Kidney (tissue), 14 donors: ENCODE data around the gene SFSWAP. TPM values are rescaled to one million over a fixed set of nuclear protein-coding genes. Genes with fewer than 3 reads are reported as not detected.

Experiments
- DNase-seq, 5 donors: peaks; one replicate each; pipeline ENCODE4 v3.0.0-alpha.2; 2013 to 2020
- FAIRE-seq: peaks from 2 replicates; lab custom pipeline; 2012; peaks lifted over from hg19 to GRCh38; lab: Jason Lieb, UNC
- H3K27ac ChIP-seq, 2 donors: one replicate each; pipeline ENCODE4 v1.7.0; 2013; ENCODE audit warnings: low read depth in 2 of 2, low read length in 2 of 2, inconsistent platforms in 1 of 2
- H3K27me3 ChIP-seq: one replicate; pipeline ENCODE4 v1.7.1; 2013; ENCODE audit warnings: low read length, inconsistent platforms; ENCODE audit not compliant: control insufficient read depth, insufficient read depth
- H3K36me3 ChIP-seq, 3 donors: one replicate each; pipeline versions ENCODE4 v1.7.0 to v1.7.1; 2013; ENCODE audit warnings: low read length in 3 of 3, control low read depth in 1 of 3, inconsistent platforms in 1 of 3; ENCODE audit not compliant: insufficient read depth in 3 of 3, control insufficient read depth in 2 of 3
- H3K4me1 ChIP-seq, 3 donors: one replicate each; pipeline versions ENCODE4 v1.7.0 to v1.7.1; 2013; ENCODE audit warnings: low read length in 3 of 3, inconsistent platforms in 1 of 3, low read depth in 1 of 3; ENCODE audit not compliant: control insufficient read depth in 2 of 3, insufficient read depth in 2 of 3
- H3K4me3 ChIP-seq, 3 donors: one replicate each; pipeline versions ENCODE4 v1.7.0 to v1.8.1; 2013; ENCODE audit warnings: low read length in 3 of 3, control low read depth in 1 of 3, inconsistent platforms in 1 of 3
- H3K9ac ChIP-seq, 3 donors: one replicate each; pipeline versions ENCODE4 v1.7.0 to v1.7.1; 2013; ENCODE audit warnings: low read length in 3 of 3, control low read depth in 1 of 3, inconsistent platforms in 1 of 3
- H3K9me3 ChIP-seq, 3 donors: one replicate each; pipeline versions ENCODE4 v1.7.0 to v1.7.1; 2013; ENCODE audit warnings: low read length in 3 of 3, control low read depth in 1 of 3, inconsistent platforms in 1 of 3; ENCODE audit not compliant: control insufficient read depth in 2 of 3, insufficient read depth in 1 of 3
- intact Hi-C: fragments of 100-400 bp; cut with DNase I; formaldehyde crosslinking; loops from one replicate; pipeline ENCODE4 v1.11.1; 2022
- polyA plus RNA-seq: library from polyadenylated mRNA; stranded (reverse); fragments of 350-450 nt; fragmentation: Illumina TruSeq; extraction: RNeasy Lipid Tissue Mini Kit (QIAGEN cat#74804); gene quantifications from one replicate; pipeline ENCODE4 v1.2.3, GENCODE V29; 2014; ENCODE audit warnings: low read depth, low replicate concordance; ENCODE audit not compliant: insufficient read depth
- total RNA-seq: library from RNA; stranded (reverse); fragmentation: NEBNext Ultra II Directional; extraction: Animal tissue kit (Norgen Biotek cat#: 25700); gene quantifications from one replicate; pipeline ENCODE4 v1.2.1, GENCODE V29; 2021
- TF ChIP-seq, protein P1 (sequence below): IDR thresholded peaks from 3 replicates; pipeline ENCODE4 v1.5.1; 2012; ENCODE audit warnings: mild to moderate bottlenecking, moderate library complexity, borderline replicate concordance; ENCODE audit not compliant: insufficient read depth; ENCODE audit errors: extremely low read depth
- donor health status: control.
- donor health status: control.
- donor health status: control.
- donor health status: control.
- donor health status: control.
- donor health status: DM: yes; HTN: yes; CAD: no.
- donor health status: Normal renal cell carcinoma (clear cell type).

SFSWAP gene
- total and polyA plus RNA-seq, 2 donors from 2014 or later: 13.9 to 46.2 TPM

DNA sequence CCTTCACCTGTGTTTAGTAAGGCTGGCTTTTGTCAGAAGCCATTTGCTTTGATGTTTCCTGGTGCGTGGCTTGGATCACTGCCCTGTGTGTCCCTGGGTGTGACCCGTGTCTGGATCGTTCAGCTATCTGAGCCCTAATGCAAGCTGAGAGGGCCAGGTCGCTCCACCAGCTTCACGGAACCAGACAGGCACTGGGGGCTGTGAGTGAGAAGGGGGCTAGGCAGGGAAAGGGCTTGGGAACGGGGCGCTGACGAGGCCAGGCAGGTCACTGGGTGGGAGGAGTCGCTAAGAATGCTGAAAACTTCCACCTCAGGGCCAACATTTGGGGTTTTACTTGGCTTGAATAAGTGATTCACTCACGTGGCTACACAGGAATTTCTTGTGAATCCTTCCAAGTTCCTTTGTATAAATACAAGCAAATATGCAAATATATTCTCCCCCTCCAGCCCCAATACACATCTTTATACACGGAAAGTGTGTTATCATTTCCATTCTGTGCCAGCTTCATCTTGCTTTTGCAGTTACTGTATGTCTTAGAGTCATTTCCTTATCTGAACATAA, 93.2 kb downstream of the SFSWAP start:
- no peaks in the 10 kb centered on the region for H3K27me3 ChIP-seq
- intact Hi-C loops: no loop called here
- H3K9ac ChIP-seq: no peak overlapping the region
- H3K36me3 ChIP-seq: peaks cover 0 to 3% (median 0%) of the 10 kb centered on the region in 3 donors
- TF ChIP-seq, protein P1, sequence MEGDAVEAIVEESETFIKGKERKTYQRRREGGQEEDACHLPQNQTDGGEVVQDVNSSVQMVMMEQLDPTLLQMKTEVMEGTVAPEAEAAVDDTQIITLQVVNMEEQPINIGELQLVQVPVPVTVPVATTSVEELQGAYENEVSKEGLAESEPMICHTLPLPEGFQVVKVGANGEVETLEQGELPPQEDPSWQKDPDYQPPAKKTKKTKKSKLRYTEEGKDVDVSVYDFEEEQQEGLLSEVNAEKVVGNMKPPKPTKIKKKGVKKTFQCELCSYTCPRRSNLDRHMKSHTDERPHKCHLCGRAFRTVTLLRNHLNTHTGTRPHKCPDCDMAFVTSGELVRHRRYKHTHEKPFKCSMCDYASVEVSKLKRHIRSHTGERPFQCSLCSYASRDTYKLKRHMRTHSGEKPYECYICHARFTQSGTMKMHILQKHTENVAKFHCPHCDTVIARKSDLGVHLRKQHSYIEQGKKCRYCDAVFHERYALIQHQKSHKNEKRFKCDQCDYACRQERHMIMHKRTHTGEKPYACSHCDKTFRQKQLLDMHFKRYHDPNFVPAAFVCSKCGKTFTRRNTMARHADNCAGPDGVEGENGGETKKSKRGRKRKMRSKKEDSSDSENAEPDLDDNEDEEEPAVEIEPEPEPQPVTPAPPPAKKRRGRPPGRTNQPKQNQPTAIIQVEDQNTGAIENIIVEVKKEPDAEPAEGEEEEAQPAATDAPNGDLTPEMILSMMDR: no peak
- H3K4me3 ChIP-seq: no peak overlapping the region
- DNase-seq: peak; percentile 41 to 59 (median 46)
- FAIRE-seq: no peak
- no peaks in the 10 kb centered on the region for H3K9me3 ChIP-seq
- no peak overlapping the region for H3K27ac ChIP-seq
- H3K4me1 ChIP-seq: peaks cover 0 to 4% (median 0%) of the 10 kb centered on the region in 3 donors

DNA sequence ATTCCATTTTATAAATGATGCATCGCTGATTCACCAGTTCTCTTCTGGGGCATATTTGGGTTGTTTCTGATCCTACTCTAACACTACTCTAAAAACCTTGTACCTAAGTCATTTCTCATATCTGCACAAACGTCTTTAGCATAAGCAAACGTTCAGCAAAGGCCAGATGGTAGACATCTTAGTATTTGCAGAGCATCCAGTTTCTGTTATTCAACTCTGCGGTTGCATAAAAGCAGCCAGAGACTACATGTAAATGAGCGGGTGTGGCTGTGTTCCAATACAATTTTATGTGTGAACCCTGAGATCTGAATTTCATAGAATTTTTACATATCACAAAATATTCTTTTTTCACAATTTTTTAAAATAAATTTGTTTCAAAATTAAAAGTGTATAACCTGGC, 94.5 kb downstream of the SFSWAP start:
- FAIRE-seq (no peak), DNase-seq (no peak)
- H3K27ac ChIP-seq: no peak overlapping the region
- H3K4me3 ChIP-seq: no peak overlapping the region
- no peak overlapping the region for H3K9ac ChIP-seq
- H3K4me1 ChIP-seq: peaks cover 0 to 4% (median 0%) of the 10 kb centered on the region in 3 donors
- no peaks in the 10 kb centered on the region for H3K9me3 ChIP-seq
- H3K27me3 ChIP-seq: no peaks in the 10 kb centered on the region
- intact Hi-C loops: no loop called here
- no peaks in the 10 kb centered on the region for H3K36me3 ChIP-seq
- TF ChIP-seq, protein P1: no peak

DNA sequence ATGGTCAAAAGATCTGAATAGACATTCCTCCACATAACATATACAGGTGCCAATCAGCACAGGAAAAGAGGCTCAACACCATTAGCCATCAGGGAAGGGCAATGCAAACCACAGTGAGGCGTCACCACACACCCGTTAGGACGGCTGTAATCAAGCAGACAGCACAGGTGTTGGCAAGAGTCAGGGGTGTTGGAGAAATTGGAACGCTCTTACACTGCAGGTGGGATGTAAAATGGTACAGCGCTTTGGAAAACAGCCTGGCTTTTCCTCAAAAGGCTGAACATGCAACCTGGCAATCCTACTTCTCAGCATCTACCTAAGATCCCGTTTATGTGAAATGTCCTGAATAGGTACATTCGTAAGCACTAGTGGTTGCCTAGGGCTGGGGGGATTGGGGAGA, 95.8 kb downstream of the SFSWAP start:
- Histone ChIP-seq H3K9me3 (no peaks in the 10 kb centered on the region), H3K27me3 (no peaks in the 10 kb centered on the region), H3K4me1 (peaks cover 0 to 4% (median 0%) of the 10 kb centered on the region in 3 donors), H3K9ac (no peak overlapping the region), H3K4me3 (no peak overlapping the region), H3K36me3 (no peaks in the 10 kb centered on the region), H3K27ac (no peak overlapping the region)
- no peak for FAIRE-seq
- DNase-seq: no peak
- TF ChIP-seq, protein P1: no peak
- intact Hi-C loops: no loop called here
